ENCODE measurements around the gene PIAS3.

PIAS3 gene

GRCh38 chr1:145805057-145805456 lies 53.8 kb downstream of the PIAS3 start:
- H3K4me3 ChIP-seq (replicated peaks; ENCODE audit: low read depth, low read length): no peak overlapping the region

GRCh38 chr1:145804235-145805045 lies 54.4 kb downstream of the PIAS3 start:
- TF ChIP-seq CTCF (IDR thresholded peaks at IDR 0.05; ENCODE audit: low read depth, low read length, missing control alignments): no peak
- no peak overlapping the region for H3K4me3 ChIP-seq (replicated peaks; ENCODE audit: low read depth, low read length)
- DNase-seq (ENCODE audit: extremely low read depth, low read depth): no peak

More at GRCh38 chr1:145805057-145805456, 53.8 kb downstream of the PIAS3 start:
- no peak for DNase-seq (ENCODE audit: extremely low read depth, low read depth)
- TF ChIP-seq CTCF (IDR thresholded peaks at IDR 0.05; ENCODE audit: low read depth, low read length, missing control alignments): no peak

- no peak for TF ChIP-seq CTCF (IDR thresholded peaks at IDR 0.05; ENCODE audit: low read depth, low read length, missing control alignments)
- H3K4me3 ChIP-seq (replicated peaks; ENCODE audit: low read depth, low read length): no peak overlapping the region
- no peak for DNase-seq (ENCODE audit: extremely low read depth, low read depth)
Measured at GRCh38 chr1:145799806-145800205, 59.1 kb downstream of the PIAS3 start.
